ENCODE results near the gene TSPAN11. TPM values are rescaled to one million over a fixed set of nuclear protein-coding genes. Genes with fewer than 3 reads are reported as not detected.

The TSPAN11 gene
- total and polyA plus RNA-seq, 2 donors (not counting 1 experiment from before 2014, with no cell fraction given), result not detected

DNA sequence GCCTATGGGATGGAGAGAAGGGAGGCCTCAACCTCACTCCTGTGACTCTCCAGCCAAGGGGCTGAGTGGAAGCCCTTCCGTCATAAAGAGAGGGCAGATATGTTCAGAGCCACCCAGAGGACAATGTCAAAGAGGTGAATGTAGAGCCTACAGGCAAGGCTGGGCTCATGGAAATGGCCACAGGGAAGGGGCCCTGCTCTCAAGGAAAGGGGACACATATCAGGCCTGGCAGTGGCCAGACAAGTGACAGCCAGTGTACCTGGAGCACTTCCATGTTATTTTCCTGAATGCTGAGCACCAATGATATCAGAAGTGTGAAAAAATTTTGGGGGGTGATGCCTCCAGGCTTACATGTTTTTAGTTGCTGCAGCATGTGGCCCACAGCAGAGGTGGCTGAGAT is 110.5 kb downstream of the TSPAN11 start:
- DNase-seq (no peak), ATAC-seq (ENCODE audit: low read depth) (no peak)
- Mint-ChIP-seq H3K4me1 (no peaks in the 10 kb centered on the region), H3K9me3 (ENCODE audit: insufficient read depth) (no peaks in the 10 kb centered on the region), H3K27me3 (peaks cover 7% of the 10 kb centered on the region), H3K4me3 (no peak overlapping the region), H3K27ac (no peak overlapping the region)
- Histone ChIP-seq H3K79me2 (ENCODE audit: control insufficient read depth, insufficient read depth, low read length) (no peaks in the 10 kb centered on the region), H3K9ac (ENCODE audit: low read length) (no peak overlapping the region), H3K36me3 (replicated peaks in 1 of 2; ENCODE audit: control extremely low read depth in 1 of 2, control insufficient read depth in 1 of 2, extremely low read depth in 1 of 2, insufficient read depth in 2 of 2, low read length in 1 of 2) (no peaks in the 10 kb centered on the region), H2AFZ (ENCODE audit: insufficient read depth, low read depth, low read length, poor library complexity, severe bottlenecking) (no peak overlapping the region), H3K4me2 (replicated peaks; ENCODE audit: low read depth, low read length, poor library complexity, severe bottlenecking) (no peak overlapping the region), H3K4me1 (ENCODE audit: control insufficient read depth in 2 of 2, insufficient read depth in 2 of 2, low read length in 2 of 2) (no peaks in the 10 kb centered on the region), H3K27ac (ENCODE audit: low read length in 2 of 2) (no peak overlapping the region), H3K9me3 (ENCODE audit: control extremely low read depth in 1 of 3, control insufficient read depth in 2 of 3, insufficient read depth in 1 of 3, low read length in 2 of 3) (no peaks in the 10 kb centered on the region), H3K27me3 (replicated peaks in 1 of 4; ENCODE audit: control extremely low read depth in 1 of 4, control insufficient read depth in 3 of 4, insufficient read depth in 4 of 4, low read length in 3 of 4) (peaks cover 0 to 4% (median 0%) of the 10 kb centered on the region in 4 experiments), H4K20me1 (ENCODE audit: control insufficient read depth, insufficient read depth, low read length, poor library complexity, severe bottlenecking) (no peaks in the 10 kb centered on the region), H3K4me3 (ENCODE audit: control extremely low read depth in 1 of 5, extremely low read depth in 1 of 5, insufficient read depth in 1 of 5, low read depth in 2 of 5, low read length in 4 of 5) (no peak overlapping the region)
- 100% methylated on average over 1 of the region's 1 CpG for WGBS (ENCODE audit: insufficient coverage)
- no peak for TF ChIP-seq EZH2 (IDR thresholded peaks at IDR 0.05; ENCODE audit: borderline replicate concordance, insufficient read depth, low read depth, low read length, poor library complexity, severe bottlenecking)
- TF ChIP-seq, protein P1, sequence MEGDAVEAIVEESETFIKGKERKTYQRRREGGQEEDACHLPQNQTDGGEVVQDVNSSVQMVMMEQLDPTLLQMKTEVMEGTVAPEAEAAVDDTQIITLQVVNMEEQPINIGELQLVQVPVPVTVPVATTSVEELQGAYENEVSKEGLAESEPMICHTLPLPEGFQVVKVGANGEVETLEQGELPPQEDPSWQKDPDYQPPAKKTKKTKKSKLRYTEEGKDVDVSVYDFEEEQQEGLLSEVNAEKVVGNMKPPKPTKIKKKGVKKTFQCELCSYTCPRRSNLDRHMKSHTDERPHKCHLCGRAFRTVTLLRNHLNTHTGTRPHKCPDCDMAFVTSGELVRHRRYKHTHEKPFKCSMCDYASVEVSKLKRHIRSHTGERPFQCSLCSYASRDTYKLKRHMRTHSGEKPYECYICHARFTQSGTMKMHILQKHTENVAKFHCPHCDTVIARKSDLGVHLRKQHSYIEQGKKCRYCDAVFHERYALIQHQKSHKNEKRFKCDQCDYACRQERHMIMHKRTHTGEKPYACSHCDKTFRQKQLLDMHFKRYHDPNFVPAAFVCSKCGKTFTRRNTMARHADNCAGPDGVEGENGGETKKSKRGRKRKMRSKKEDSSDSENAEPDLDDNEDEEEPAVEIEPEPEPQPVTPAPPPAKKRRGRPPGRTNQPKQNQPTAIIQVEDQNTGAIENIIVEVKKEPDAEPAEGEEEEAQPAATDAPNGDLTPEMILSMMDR (IDR thresholded peaks at IDR 0.05), result no peak
- POLR2A ChIA-PET, result no interaction called here
- CTCF ChIA-PET, result no interaction called here
- intact Hi-C loops (cut with micrococcal nuclease), result no loop called here

DNA sequence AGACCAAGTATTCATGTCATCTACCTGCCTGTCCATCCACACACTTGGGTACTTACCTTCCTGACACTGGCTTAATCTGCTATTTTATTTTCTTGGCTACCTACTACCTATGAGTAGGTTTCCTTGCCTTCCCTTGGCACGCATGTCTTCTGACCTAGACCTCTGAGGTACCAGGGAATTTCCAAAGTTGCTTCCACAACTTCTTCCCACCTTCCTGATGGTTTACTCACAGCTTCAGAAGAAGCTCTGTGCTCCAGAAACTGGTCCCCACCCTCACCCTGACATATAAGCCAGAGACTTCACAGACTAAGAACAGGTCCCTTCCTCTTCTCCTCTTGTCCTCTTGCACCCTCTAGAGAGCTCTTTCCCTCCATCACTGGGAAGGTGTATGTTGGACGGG is 111.4 kb downstream of the TSPAN11 start:
- H3K4me1 ChIP-seq (ENCODE audit: control insufficient read depth in 2 of 2, insufficient read depth in 2 of 2, low read length in 2 of 2), result no peaks in the 10 kb centered on the region
- peaks cover 0 to 4% (median 0%) of the 10 kb centered on the region in 4 experiments for H3K27me3 ChIP-seq (replicated peaks in 1 of 4; ENCODE audit: control extremely low read depth in 1 of 4, control insufficient read depth in 3 of 4, insufficient read depth in 4 of 4, low read length in 3 of 4)
- no peak overlapping the region for H3K4me2 ChIP-seq (replicated peaks; ENCODE audit: low read depth, low read length, poor library complexity, severe bottlenecking)
- H3K36me3 ChIP-seq (replicated peaks in 1 of 2; ENCODE audit: control extremely low read depth in 1 of 2, control insufficient read depth in 1 of 2, extremely low read depth in 1 of 2, insufficient read depth in 2 of 2, low read length in 1 of 2), result no peaks in the 10 kb centered on the region
- DNase-seq (no peak), ATAC-seq (ENCODE audit: low read depth) (no peak)
- ChIA-PET CTCF (no interaction called here), POLR2A (no interaction called here)
- Mint-ChIP-seq H3K27ac (no peak overlapping the region), H3K27me3 (peaks cover 7% of the 10 kb centered on the region), H3K4me3 (no peak overlapping the region), H3K9me3 (ENCODE audit: insufficient read depth) (no peaks in the 10 kb centered on the region), H3K4me1 (no peaks in the 10 kb centered on the region)
- WGBS (ENCODE audit: insufficient coverage), result 100% methylated on average over 1 of the region's 2 CpGs
- no peaks in the 10 kb centered on the region for H3K79me2 ChIP-seq (ENCODE audit: control insufficient read depth, insufficient read depth, low read length)
- intact Hi-C loops (cut with micrococcal nuclease), result no loop called here
- H3K9me3 ChIP-seq (ENCODE audit: control extremely low read depth in 1 of 3, control insufficient read depth in 2 of 3, insufficient read depth in 1 of 3, low read length in 2 of 3), result no peaks in the 10 kb centered on the region
- no peak overlapping the region for H3K4me3 ChIP-seq (ENCODE audit: control extremely low read depth in 1 of 5, extremely low read depth in 1 of 5, insufficient read depth in 1 of 5, low read depth in 2 of 5, low read length in 4 of 5)
- no peak overlapping the region for H2AFZ ChIP-seq (ENCODE audit: insufficient read depth, low read depth, low read length, poor library complexity, severe bottlenecking)
- no peaks in the 10 kb centered on the region for H4K20me1 ChIP-seq (ENCODE audit: control insufficient read depth, insufficient read depth, low read length, poor library complexity, severe bottlenecking)
- no peak overlapping the region for H3K27ac ChIP-seq (ENCODE audit: low read length in 2 of 2)
- no peak overlapping the region for H3K9ac ChIP-seq (ENCODE audit: low read length)
- TF ChIP-seq, protein P1 (IDR thresholded peaks at IDR 0.05), result no peak
- no peak for TF ChIP-seq EZH2 (IDR thresholded peaks at IDR 0.05; ENCODE audit: borderline replicate concordance, insufficient read depth, low read depth, low read length, poor library complexity, severe bottlenecking)
